HepG2 (cell line): ENCODE measurements around the gene DNAJC19. TPM values are rescaled to one million over a fixed set of nuclear protein-coding genes. Genes with fewer than 3 reads are reported as not detected.

Source experiments
- ARID2 ChIP-seq: sonication (generic); formaldehyde crosslinking; IDR thresholded peaks from 2 replicates; pipeline ENCODE4 v1.8.1; 2022; ENCODE audit warnings: mild to moderate bottlenecking, missing genetic modification reagents, borderline replicate concordance
- HNRNPH1 ChIP-seq: fragments of 200-400 bp; formaldehyde crosslinking; optimal IDR thresholded peaks from 2 replicates; pipeline ENCODE3; 2017; ENCODE audit warnings: mild to moderate bottlenecking, low read depth, low read length
- POLR2A ChIP-seq, 2 experiments: IDR thresholded peaks; 2 replicates each; pipeline ENCODE4 v1.6.1; 2011; ENCODE audit warnings: low read depth in 2 of 2, low read length in 2 of 2, mild to moderate bottlenecking in 1 of 2, moderate library complexity in 1 of 2; ENCODE audit not compliant: insufficient read depth in 1 of 2
- SRSF1 ChIP-seq: fragments of 200-400 bp; formaldehyde crosslinking; optimal IDR thresholded peaks from 2 replicates; pipeline ENCODE3; 2017; ENCODE audit warnings: mild to moderate bottlenecking, low read depth, low read length, moderate library complexity
- ZKSCAN5 ChIP-seq: sonication (generic); formaldehyde crosslinking; IDR thresholded peaks from 2 replicates; pipeline ENCODE4 v1.5.1; 2020; ENCODE audit warnings: mild to moderate bottlenecking, missing genetic modification reagents
- ZNF317 ChIP-seq: sonication (generic); formaldehyde crosslinking; IDR thresholded peaks from 2 replicates; pipeline ENCODE4 v1.5.0; 2020; ENCODE audit warnings: mild to moderate bottlenecking, missing genetic modification reagents
- ZNF550 ChIP-seq: sonication (generic); formaldehyde crosslinking; IDR thresholded peaks from 2 replicates; pipeline ENCODE4 v1.4.0; 2020; ENCODE audit warnings: mild to moderate bottlenecking, missing genetic modification reagents, borderline replicate concordance
- ZNF772 ChIP-seq: sonication (generic); formaldehyde crosslinking; IDR thresholded peaks from 2 replicates; pipeline ENCODE4 v1.5.0; 2020; ENCODE audit warnings: mild to moderate bottlenecking, missing genetic modification reagents
- polyA plus RNA-seq, 8 experiments: library from polyadenylated mRNA; depleted of rRNA in 3 of 8; stranded (reverse) in 7 of 8; unstranded in 1 of 8; fragments of >200 nt; fragmentation: Illumina TruSeq in 4 of 8; extraction: Trizol in 4 of 8; gene quantifications; 2 replicates each; pipeline versions ENCODE4 v1.2.1 to v1.2.3, GENCODE V29; 2011 to 2016; ENCODE audit warnings: low read depth in 4 of 8, missing spikeins in 1 of 8, mixed read lengths in 1 of 8; ENCODE audit not compliant: insufficient read depth in 1 of 8
- total RNA-seq, 5 experiments: library from RNA; depleted of rRNA; stranded (reverse); fragments of >200 nt; fragmentation: Illumina TruSeq; extraction: Trizol; gene quantifications; 2 replicates each; pipeline ENCODE4 v1.2.3, GENCODE V29; 2016; ENCODE audit warnings: low read depth in 1 of 5
- TF ChIP-seq, protein P1 (sequence below), 2 experiments: sonication (generic) in 1 of 2; formaldehyde crosslinking in 1 of 2; IDR thresholded peaks; 2 replicates each; pipeline versions ENCODE4 v1.4.0 to v1.6.1; 2018 to 2020; ENCODE audit warnings: missing genetic modification reagents in 2 of 2, borderline replicate concordance in 1 of 2, low read depth in 1 of 2, mild to moderate bottlenecking in 1 of 2, missing biosample characterization in 1 of 2
- TF ChIP-seq, protein P2 (sequence below): IDR thresholded peaks from 2 replicates; pipeline ENCODE4 v1.4.0; 2020; ENCODE audit warnings: mild to moderate bottlenecking, missing genetic modification reagents
- TF ChIP-seq, protein P3 (sequence below): sonication (generic); formaldehyde crosslinking; IDR thresholded peaks from 2 replicates; pipeline ENCODE4 v1.4.0; 2020; ENCODE audit warnings: missing genetic modification reagents
- TF ChIP-seq, protein P4 (sequence below): sonication (generic); formaldehyde crosslinking; IDR thresholded peaks from 2 replicates; pipeline ENCODE4 v1.4.0; 2020; ENCODE audit warnings: missing genetic modification reagents, borderline replicate concordance

The DNAJC19 gene
- total and polyA plus RNA-seq, 2 of the 13 experiments (the other 11 are each of a cell fraction or from before 2014, with no cell fraction given), result 51.1 to 75.8 TPM

DNA sequence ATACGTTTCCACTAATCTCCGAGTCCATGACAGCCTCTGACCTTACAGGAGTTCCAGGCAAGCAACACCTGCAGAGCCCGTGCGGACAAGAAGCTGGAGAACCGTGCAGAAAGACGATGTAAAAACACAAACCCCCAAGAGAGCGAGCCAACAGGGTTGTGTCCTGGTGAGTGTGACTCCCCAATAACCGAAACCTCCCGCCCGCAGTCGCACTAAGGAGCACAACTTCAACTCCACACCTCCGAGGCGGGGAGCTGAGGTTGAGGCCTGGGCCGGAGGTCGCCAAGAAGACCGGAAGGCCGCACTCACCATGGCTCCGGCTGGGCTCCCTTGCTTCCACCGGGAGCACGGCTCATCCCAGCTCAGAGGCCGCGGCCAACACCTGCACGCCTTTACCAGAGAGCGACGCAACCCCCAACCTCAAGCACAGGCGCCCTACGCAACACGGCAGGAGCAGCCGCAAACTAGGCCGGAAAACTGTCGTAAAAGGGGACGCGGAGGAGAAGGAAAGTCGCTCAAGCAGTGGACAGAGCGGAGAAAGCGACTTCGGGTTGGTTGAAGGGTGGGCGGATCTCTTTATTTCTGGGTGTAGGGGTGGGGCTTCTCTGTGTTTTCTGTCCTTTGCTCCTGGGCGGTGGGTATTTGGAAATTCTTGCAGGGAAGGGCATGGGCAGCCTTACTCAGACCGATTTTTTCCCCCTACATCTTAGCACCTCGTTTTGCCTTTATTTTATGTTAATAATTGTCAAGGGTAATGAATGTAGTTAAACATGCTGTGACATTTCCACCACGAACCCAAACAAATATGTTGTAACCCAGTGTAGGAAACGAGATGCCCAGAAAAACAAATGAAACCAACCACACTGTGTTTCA, at the start of gene DNAJC19 (continued):
- TF ChIP-seq ZNF550 (CRISPR knock-in tag) (0 out of 2 replicates have a peak, but pooled peaks have one; percentile 43), ARID2 (CRISPR knock-in tag) (0 out of 2 replicates have a peak, but pooled peaks have one; percentile 61), POLR2A (IDR thresholded peaks at IDR 0.05; ENCODE audit: insufficient read depth in 1 of 2, low read depth in 2 of 2, low read length in 2 of 2) (peak; percentile 89 to 91), ZKSCAN5 (CRISPR knock-in tag) (no peak), ZNF317 (CRISPR knock-in tag) (peak; percentile 81), SRSF1 (peak; percentile 85), ZNF772 (peak; percentile 95), HNRNPH1 (peak; percentile 63)
- TF ChIP-seq, protein P1, sequence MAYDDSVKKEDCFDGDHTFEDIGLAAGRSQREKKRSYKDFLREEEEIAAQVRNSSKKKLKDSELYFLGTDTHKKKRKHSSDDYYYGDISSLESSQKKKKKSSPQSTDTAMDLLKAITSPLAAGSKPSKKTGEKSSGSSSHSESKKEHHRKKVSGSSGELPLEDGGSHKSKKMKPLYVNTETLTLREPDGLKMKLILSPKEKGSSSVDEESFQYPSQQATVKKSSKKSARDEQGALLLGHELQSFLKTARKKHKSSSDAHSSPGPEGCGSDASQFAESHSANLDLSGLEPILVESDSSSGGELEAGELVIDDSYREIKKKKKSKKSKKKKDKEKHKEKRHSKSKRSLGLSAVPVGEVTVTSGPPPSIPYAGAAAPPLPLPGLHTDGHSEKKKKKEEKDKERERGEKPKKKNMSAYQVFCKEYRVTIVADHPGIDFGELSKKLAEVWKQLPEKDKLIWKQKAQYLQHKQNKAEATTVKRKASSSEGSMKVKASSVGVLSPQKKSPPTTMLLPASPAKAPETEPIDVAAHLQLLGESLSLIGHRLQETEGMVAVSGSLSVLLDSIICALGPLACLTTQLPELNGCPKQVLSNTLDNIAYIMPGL (CRISPR knock-in tag; IDR thresholded peaks at IDR 0.05; ENCODE audit: borderline replicate concordance in 1 of 2, low read depth in 1 of 2), result peak; percentile 79 to 93
- TF ChIP-seq, protein P2, sequence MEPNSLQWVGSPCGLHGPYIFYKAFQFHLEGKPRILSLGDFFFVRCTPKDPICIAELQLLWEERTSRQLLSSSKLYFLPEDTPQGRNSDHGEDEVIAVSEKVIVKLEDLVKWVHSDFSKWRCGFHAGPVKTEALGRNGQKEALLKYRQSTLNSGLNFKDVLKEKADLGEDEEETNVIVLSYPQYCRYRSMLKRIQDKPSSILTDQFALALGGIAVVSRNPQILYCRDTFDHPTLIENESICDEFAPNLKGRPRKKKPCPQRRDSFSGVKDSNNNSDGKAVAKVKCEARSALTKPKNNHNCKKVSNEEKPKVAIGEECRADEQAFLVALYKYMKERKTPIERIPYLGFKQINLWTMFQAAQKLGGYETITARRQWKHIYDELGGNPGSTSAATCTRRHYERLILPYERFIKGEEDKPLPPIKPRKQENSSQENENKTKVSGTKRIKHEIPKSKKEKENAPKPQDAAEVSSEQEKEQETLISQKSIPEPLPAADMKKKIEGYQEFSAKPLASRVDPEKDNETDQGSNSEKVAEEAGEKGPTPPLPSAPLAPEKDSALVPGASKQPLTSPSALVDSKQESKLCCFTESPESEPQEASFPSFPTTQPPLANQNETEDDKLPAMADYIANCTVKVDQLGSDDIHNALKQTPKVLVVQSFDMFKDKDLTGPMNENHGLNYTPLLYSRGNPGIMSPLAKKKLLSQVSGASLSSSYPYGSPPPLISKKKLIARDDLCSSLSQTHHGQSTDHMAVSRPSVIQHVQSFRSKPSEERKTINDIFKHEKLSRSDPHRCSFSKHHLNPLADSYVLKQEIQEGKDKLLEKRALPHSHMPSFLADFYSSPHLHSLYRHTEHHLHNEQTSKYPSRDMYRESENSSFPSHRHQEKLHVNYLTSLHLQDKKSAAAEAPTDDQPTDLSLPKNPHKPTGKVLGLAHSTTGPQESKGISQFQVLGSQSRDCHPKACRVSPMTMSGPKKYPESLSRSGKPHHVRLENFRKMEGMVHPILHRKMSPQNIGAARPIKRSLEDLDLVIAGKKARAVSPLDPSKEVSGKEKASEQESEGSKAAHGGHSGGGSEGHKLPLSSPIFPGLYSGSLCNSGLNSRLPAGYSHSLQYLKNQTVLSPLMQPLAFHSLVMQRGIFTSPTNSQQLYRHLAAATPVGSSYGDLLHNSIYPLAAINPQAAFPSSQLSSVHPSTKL (CRISPR knock-in tag), result peak; percentile 72
- TF ChIP-seq, protein P3, sequence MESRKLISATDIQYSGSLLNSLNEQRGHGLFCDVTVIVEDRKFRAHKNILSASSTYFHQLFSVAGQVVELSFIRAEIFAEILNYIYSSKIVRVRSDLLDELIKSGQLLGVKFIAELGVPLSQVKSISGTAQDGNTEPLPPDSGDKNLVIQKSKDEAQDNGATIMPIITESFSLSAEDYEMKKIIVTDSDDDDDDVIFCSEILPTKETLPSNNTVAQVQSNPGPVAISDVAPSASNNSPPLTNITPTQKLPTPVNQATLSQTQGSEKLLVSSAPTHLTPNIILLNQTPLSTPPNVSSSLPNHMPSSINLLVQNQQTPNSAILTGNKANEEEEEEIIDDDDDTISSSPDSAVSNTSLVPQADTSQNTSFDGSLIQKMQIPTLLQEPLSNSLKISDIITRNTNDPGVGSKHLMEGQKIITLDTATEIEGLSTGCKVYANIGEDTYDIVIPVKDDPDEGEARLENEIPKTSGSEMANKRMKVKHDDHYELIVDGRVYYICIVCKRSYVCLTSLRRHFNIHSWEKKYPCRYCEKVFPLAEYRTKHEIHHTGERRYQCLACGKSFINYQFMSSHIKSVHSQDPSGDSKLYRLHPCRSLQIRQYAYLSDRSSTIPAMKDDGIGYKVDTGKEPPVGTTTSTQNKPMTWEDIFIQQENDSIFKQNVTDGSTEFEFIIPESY (CRISPR knock-in tag), result 0 out of 2 replicates have a peak, but pooled peaks have one; percentile 18
- TF ChIP-seq, protein P4, sequence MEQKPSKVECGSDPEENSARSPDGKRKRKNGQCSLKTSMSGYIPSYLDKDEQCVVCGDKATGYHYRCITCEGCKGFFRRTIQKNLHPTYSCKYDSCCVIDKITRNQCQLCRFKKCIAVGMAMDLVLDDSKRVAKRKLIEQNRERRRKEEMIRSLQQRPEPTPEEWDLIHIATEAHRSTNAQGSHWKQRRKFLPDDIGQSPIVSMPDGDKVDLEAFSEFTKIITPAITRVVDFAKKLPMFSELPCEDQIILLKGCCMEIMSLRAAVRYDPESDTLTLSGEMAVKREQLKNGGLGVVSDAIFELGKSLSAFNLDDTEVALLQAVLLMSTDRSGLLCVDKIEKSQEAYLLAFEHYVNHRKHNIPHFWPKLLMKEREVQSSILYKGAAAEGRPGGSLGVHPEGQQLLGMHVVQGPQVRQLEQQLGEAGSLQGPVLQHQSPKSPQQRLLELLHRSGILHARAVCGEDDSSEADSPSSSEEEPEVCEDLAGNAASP (CRISPR knock-in tag), result no peak
- TF ChIP-seq, all 625 proteins: peak for 312
